ENCODE measurements around the gene TPPP2.
"Not testable (repeated sequence)": the region's sequence is repeated elsewhere in the genome, so short reads cannot be mapped to it uniquely, and the experiment has no call there.

Gene TPPP2

DNA sequence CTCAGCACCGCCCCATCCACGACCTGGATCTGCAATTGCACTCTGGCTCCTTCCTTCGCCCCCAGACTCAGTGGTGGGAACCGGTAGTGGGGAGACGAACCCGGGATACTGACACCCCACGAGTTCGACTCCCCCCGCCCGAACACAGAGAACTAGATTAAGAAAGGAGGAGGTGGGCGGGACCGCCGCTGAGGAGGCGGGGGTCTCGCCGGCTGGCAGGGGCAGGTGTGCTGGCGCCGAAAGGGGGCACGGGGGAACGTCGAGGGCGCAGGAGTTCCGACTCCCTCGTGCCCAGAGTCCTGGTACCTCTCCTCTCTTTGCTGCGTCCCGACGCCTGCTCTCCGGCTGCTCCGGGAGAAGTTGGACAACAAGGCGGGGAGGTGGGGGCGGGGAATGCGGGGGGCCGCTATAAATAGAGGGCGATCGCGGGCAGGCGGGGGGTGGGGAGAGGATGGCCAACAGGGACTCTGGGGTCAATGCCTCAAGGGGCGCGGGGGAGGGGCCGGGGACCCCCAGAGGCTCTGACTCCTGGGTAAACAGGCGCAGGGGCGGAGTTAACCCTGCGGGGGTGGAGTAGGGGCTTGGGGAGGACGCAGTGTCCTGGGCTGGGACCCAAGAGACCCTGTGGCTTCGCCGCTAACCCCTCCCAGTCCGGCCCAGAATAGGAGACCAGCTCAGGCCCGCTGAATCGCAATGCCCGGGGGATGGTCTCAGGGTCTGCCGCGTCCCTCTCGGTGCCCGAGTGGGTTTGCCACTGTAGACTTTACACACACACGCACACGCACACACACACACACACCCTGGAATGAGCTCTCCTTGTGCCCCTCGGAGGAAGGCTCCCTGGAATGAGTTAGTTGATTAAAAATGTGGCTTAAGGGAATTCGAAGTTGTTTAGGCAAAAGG is 4.4 kb upstream of the TPPP2 start:
- no peak overlapping the region for H3K27ac Mint-ChIP-seq
- peak overlapping the region; percentile 86 for H3K4me3 Mint-ChIP-seq
- H3K4me1 Mint-ChIP-seq, result peaks cover 16% of the 10 kb centered on the region
- no peaks in the 10 kb centered on the region for H3K36me3 Mint-ChIP-seq
- no peaks in the 10 kb centered on the region for H3K9me3 Mint-ChIP-seq
- H3K27me3 Mint-ChIP-seq, result no peaks in the 10 kb centered on the region

- H3K27me3 Mint-ChIP-seq, result no peaks in the 10 kb centered on the region
- H3K36me3 Mint-ChIP-seq, result no peaks in the 10 kb centered on the region
- peaks cover 16% of the 10 kb centered on the region for H3K4me1 Mint-ChIP-seq
- no peak overlapping the region for H3K4me3 Mint-ChIP-seq
- no peak overlapping the region for H3K27ac Mint-ChIP-seq
- no peaks in the 10 kb centered on the region for H3K9me3 Mint-ChIP-seq
Measured at GRCh38 chr14:21026274-21026987, 3.6 kb upstream of the TPPP2 start.

- H3K4me3 Mint-ChIP-seq, result no peak overlapping the region
- H3K4me1 Mint-ChIP-seq, result peaks cover 16% of the 10 kb centered on the region
- H3K27me3 Mint-ChIP-seq, result no peaks in the 10 kb centered on the region
- H3K9me3 Mint-ChIP-seq, result no peaks in the 10 kb centered on the region
- H3K36me3 Mint-ChIP-seq, result no peaks in the 10 kb centered on the region
- no peak overlapping the region for H3K27ac Mint-ChIP-seq
Measured at GRCh38 chr14:21026988-21027315, 3.1 kb upstream of the TPPP2 start.

GRCh38 chr14:21030531-21030930 is 514 bp downstream of the TPPP2 start:
- Mint-ChIP-seq H3K27ac (no peak overlapping the region), H3K27me3 (no peaks in the 10 kb centered on the region), H3K4me3 (no peak overlapping the region), H3K36me3 (no peaks in the 10 kb centered on the region), H3K4me1 (no peaks in the 10 kb centered on the region), H3K9me3 (no peaks in the 10 kb centered on the region)

- Mint-ChIP-seq H3K4me1 (no peaks in the 10 kb centered on the region), H3K27ac (no peak overlapping the region), H3K9me3 (no peaks in the 10 kb centered on the region), H3K4me3 (no peak overlapping the region), H3K36me3 (no peaks in the 10 kb centered on the region), H3K27me3 (no peaks in the 10 kb centered on the region)
Measured at GRCh38 chr14:21032326-21033132, 2.5 kb downstream of the TPPP2 start.

DNA sequence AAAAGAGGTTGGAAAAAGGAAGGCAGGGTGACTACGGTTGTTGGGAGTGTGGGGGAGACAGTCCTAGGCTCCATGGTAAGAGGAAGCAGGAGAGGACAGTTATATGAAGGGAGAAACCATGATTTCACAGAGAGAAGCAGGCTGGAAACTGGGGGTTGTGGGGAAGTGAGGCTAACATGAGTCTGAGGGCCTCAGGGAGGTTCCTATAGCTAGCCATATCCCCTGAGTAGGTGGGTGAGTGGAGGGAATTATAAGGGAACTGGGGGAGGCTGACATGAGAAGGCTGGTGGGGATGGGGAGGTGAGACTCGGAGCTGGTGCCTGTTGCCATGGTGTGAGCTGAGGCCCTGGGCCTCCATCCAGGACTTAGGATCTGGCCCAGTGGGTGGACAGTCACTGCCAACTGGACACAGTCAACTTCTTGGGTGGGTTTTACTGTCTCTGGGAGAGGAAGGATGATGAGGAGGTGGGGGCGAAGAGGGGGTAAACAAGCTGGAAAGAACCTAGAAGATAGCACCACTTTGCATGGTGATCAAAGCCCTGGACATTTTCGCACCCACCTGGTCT is 3.2 kb downstream of the TPPP2 start:
- Mint-ChIP-seq H3K4me3 (no peak overlapping the region), H3K36me3 (no peaks in the 10 kb centered on the region), H3K4me1 (no peaks in the 10 kb centered on the region), H3K27ac (no peak overlapping the region), H3K9me3 (no peaks in the 10 kb centered on the region), H3K27me3 (no peaks in the 10 kb centered on the region)

DNA sequence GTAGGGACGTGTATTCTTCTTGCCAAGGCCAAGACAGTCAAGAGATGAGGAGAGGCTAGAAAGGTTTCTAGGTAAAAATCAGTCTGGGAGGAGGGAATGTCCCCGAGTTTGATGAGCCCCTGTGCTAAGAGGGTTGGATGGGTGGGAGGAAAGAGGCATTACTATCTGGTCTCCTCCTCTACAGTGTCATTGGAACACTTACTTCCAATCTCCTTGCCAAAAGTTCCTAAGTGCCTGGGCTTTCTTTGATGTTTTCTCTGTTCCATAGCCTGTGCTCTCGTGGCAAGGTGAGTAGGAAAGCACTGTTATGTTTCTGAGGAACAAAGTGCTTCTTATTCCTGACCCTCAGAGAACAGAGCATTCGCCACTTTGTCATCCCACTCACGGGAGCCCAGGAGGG is 4.7 kb downstream of the TPPP2 start, which contains the start of gene RNASE13:
Gene RNASE13 (minus strand): TSS at position 101 of the 400 bp plus-strand sequence. CDS start 519 bp downstream, outside the sequence.
- Mint-ChIP-seq H3K4me1 (no peaks in the 10 kb centered on the region), H3K4me3 (no peak within 1 kb of the TSS), H3K27ac (no peak within 1 kb of the TSS), H3K36me3 (no peaks in the 10 kb centered on the region), H3K9me3 (no peaks in the 10 kb centered on the region), H3K27me3 (no peaks in the 10 kb centered on the region)

DNA sequence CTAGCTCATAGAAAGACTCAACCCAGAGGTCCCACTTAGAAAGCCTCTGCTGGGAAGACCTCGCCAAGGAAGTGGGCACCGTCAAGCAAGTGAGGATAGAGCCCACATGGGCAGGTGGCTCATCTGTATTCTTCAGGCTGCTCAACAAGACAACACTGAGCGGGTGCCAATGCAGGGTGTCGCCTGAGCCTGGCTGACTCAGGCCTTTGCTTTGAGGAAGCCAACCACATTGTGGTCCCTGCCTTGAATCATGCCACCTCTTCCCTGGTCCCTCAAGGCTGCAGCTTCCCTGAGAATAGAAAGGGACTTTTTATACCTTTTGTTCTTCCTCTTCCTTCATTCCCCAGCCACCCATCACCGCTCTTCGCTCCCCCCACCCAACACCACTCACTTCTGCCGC is 6.7 kb downstream of the TPPP2 start:
- H3K9me3 Mint-ChIP-seq, result no peaks in the 10 kb centered on the region
- H3K27me3 Mint-ChIP-seq, result no peaks in the 10 kb centered on the region
- no peak overlapping the region for H3K4me3 Mint-ChIP-seq
- H3K4me1 Mint-ChIP-seq, result no peaks in the 10 kb centered on the region
- no peak overlapping the region for H3K27ac Mint-ChIP-seq
- H3K36me3 Mint-ChIP-seq, result no peaks in the 10 kb centered on the region

- H3K36me3 Mint-ChIP-seq, result no peaks in the 10 kb centered on the region
- H3K9me3 Mint-ChIP-seq, result no peaks in the 10 kb centered on the region
- H3K4me1 Mint-ChIP-seq, result no peaks in the 10 kb centered on the region
Measured at GRCh38 chr14:21037156-21037555, 7.1 kb downstream of the TPPP2 start.

DNA sequence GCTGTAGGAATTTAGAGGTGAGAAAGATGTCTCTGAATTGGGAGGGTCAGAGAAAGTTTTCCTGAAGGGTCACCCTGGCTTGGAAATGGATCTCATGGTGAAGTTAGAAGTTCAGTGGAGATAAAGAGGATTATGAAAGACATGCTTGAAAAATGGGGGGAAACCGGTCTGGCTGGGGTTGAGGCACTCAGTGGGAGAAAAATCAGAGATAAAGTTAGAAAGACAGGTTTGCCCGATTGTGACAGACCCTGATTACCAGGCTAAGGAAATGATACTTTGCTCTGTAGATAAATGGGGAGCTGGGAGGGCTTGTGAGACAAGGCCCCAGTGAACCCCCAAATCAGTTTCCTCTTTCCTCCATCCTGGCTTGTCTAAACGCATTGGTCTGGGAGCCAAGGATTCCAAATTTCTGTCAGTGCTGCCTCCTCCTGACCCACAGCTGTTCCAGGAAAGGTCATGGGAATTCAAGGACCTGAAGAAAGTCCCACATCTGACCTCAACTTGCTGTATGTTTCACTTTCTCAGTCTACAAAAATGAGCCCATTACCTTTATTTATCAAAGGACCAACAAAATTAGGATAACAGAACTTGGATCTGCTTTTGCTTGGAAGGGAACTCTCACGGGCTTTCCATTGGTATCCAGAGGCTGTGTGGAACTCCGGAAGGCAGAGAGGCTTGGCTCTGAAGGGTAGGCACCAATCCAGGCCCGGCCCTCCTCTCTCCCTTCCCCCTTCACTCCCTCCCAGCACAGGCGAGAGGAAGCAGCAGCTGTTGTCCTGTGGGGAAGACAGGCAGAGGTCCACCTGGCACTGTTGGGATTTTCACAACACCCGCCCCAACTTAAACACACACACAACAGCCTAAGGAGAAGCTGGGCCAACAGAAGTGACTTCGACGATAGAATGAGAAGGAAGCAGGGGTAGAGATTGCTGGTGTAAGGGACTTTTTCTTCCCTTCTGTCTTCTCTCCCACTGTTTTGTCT is 8.7 kb downstream of the TPPP2 start:
- no peaks in the 10 kb centered on the region for H3K4me1 Mint-ChIP-seq
- no peak overlapping the region for H3K4me3 Mint-ChIP-seq
- no peaks in the 10 kb centered on the region for H3K9me3 Mint-ChIP-seq
- no peaks in the 10 kb centered on the region for H3K36me3 Mint-ChIP-seq
- peaks cover 3% of the 10 kb centered on the region for H3K27me3 Mint-ChIP-seq
- no peak overlapping the region for H3K27ac Mint-ChIP-seq

More at GRCh38 chr14:21037156-21037555, 7.1 kb downstream of the TPPP2 start:
- no peak overlapping the region for H3K4me3 Mint-ChIP-seq
- no peak overlapping the region for H3K27ac Mint-ChIP-seq
- no peaks in the 10 kb centered on the region for H3K27me3 Mint-ChIP-seq

DNA sequence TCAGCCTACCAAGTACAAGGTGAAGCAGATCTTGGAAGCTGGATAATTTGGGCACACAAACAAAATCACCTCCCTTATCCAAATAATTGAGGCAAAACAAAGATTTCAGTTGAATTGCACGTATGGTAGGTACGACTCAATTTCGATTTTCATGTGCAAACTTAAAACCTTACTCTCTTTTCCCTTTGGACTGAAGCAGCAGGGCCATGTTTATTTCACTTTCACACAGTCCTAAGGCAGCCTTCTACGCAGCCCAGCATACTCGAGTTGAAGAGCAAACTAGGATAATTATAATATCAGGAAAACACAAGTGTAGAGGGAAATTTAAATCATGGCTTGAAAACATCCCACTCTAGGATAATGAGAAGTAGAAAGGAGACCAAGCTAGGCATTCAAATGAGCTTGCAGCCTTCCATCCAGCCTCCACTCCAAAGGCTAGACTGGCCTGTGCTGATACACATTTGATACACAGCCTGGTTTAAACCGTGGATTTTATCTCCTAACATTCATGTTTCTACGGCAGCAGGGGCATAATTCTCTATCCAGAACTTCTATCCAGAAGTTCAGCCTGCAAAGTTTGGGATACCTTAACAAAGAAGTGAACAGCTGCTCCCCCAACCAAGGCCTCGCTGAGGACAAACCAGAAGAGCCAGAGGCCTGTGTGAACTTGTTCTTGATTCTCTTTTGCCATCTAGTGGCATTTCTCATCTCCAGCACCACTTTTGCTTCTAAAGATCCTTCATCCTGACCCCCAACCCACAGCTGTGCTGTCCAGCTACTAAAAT is 9.8 kb downstream of the TPPP2 start:
- H3K27ac Mint-ChIP-seq, result peak overlapping the region; percentile 3
- peaks cover 8% of the 10 kb centered on the region for H3K4me1 Mint-ChIP-seq
- H3K4me3 Mint-ChIP-seq, result no peak overlapping the region
- H3K9me3 Mint-ChIP-seq, result no peaks in the 10 kb centered on the region
- H3K36me3 Mint-ChIP-seq, result no peaks in the 10 kb centered on the region
- H3K27me3 Mint-ChIP-seq, result peaks cover 3% of the 10 kb centered on the region

DNA sequence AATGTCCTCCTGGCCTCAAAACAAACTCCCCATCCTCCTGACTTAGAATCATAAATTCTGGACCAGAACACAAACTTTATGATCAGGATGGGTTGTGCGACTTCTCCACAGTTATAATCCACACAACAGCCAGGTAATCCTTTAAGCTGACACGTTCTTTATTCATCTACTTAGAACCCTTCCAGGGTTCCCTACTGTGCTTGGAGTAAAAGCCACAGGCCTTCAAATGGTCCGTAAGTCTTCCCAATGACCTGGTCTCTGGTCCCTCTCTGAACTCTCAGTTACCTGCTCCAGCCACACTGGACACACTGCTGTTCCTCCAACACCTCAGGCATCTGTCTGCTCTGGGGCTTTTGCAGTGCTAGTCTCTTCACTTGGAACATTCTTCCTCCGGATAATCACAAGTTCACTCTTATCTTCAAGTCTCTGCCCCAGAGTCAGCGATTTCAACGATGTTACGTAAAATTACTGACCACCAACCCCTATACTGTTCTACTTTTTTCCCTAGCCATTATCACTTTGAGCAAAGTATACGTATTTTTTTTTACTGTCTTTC is 10.4 kb downstream of the TPPP2 start:
- Mint-ChIP-seq H3K27ac (no peak overlapping the region), H3K9me3 (no peaks in the 10 kb centered on the region), H3K36me3 (no peaks in the 10 kb centered on the region), H3K4me3 (no peak overlapping the region), H3K4me1 (peaks cover 9% of the 10 kb centered on the region), H3K27me3 (peaks cover 3% of the 10 kb centered on the region)

DNA sequence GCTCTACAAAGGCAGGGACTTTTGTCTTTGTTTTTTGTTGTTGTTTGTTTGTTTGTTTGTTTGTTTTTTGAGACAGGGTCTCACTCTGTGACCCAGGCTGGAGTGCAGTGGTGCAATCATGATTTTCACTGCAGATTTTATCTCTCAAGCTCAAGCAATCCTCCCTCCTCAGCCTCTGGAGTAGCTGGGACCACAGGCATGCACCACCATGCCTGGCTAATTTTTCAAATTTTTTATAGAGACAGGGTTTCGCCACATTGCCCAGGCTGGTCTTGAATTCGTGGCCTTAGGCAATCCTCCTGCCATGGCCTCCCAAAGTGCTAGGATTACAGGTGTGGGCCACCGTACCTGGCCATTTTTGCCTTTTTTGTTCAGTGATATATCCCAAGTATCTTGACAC is 10.9 kb downstream of the TPPP2 start:
- H3K36me3 Mint-ChIP-seq, H3K9me3 Mint-ChIP-seq, H3K27ac Mint-ChIP-seq, H3K4me3 Mint-ChIP-seq, H3K27me3 Mint-ChIP-seq, H3K4me1 Mint-ChIP-seq: not testable (repeated sequence)
